ENCODE data around the gene GBA2.

GBA2 gene

GRCh38 chr9:35695943-35696401, 53.1 kb downstream of the GBA2 start:
- FAIRE-seq, result no peak
- DNase-seq (ENCODE audit: low spot score), result no peak

DNA sequence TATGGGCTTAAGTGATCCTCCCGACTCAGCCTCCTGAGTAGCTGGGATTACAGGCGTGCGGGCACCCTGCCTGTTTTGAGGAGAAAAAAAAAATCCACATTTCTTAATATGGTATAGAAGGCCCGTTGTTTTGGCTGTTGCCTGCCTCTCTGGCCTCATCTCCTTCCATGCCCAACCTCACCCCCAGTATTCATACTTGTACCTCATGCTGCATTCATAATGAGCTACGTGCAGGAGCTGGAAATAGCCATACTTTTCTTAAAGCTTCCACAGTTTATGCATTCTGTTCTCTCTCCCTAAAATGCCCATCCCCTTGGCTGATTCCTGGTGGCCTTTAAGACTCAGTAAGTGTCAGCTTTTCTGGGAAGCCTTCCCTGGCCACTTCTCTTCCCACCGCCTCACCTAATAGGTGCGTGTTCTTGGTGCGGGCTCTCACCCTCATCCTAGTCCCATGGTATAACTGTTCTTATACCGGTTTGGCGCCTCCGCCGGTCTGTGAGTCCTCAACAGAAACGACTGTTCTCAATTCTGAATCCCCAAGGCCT, 57.2 kb downstream of the GBA2 start:
- no peak for FAIRE-seq

DNA sequence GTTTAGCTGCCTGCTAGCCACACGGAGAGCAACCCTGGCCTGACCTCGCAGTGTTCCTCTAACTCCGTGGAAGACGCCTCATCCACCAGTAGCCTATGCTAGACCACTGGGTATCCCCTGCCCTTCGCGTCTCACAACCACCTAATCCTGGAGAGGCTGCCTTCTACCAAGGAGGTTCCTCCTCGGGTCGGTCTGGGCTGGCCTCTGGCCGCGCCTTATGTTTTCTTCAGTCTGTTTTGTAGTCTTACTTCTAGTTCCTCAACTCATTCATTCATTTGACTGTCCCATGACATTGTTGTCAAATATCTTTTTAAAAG, 57.7 kb downstream of the GBA2 start:
- DNase-seq (ENCODE audit: low spot score), result no peak
- no peak for FAIRE-seq

More for the DNA sequence above, 57.2 kb downstream of the GBA2 start:
- no peak for DNase-seq (ENCODE audit: low spot score)

DNA sequence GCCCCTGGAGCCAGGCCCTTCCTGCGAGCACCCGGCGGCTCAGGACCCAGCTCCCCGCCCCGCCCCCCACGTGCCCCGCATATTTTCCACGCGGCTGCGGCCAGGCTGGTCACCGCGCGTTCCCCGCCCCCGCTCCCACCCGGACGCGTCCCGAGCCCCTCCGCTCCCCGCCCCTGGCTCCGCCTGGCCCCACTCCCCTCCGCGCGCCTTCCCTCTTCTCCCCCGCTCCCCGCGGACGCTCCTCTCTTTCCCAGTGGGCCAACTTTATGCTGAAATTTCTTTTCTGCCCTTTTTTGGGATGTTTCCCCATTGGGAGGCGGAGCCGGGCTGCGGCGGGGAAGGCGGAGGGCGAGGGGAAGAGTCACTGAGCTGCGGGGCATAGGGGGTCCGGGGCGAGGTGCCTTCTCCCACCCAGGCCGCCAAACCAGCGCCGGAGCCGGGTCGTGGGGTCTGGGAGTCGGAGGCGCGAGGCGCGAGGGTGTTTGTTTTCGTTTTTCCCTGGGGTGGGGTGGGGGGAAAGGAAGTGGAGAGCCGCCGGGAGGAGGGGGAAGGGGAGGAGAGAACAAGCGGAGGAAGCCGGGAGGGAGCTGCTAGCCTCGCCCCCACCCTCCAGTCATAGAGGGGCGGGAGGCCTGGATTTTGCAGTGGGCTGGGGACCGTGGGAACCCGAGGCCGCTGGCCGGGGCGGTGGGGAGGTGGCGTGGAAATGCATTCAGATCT, 58.3 kb downstream of the GBA2 start:
- FAIRE-seq (no peak), DNase-seq (ENCODE audit: low spot score) (no peak)

- DNase-seq (ENCODE audit: low spot score) (no peak), FAIRE-seq (no peak)
Observed at GRCh38 chr9:35690294-35690613, 58.8 kb downstream of the GBA2 start.

DNA sequence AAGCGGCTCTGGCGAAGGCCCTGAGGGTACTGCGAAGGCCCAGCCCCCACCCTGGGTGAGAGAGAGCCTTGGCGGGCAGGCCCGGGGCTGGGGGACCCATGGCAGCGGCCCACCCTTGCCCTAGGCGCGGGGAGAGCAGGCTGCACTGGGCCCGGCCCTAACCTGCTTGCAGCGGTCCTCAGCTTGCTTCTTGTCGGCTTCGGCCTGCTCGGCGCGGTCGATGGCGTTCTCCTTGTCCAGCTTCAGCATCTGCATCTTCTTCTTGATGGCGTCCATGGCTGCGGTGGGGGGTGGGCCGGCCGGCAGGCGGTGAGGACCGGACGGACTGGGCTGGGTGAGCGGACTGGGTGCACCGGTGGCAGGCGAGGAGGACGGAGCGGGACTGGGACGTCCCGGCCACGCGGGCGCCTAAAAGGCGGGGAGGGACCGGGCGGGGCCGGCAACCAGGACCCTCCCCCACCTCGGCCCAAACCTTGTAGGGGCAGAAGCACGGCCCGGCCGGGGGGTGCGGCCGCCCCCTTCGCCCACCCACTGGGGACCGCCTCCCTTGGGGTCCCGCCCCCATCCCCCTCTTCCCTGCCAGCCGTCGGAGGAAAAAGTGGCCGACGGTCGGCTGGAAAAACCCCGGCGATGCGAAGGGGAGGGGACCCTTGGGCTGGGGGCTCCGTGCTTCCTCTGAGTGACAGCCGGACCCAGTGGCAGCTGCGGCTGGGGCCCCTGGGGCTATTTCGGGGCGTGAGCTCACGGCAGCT, 59.3 kb downstream of the GBA2 start, which contains the start of gene TPM2:
Gene TPM2 (minus strand): TSS at position 384 of the 752 bp plus-strand sequence. CDS start 108 bp downstream, at position 276.
- no peak for FAIRE-seq
- no peak for DNase-seq (ENCODE audit: low spot score)

DNA sequence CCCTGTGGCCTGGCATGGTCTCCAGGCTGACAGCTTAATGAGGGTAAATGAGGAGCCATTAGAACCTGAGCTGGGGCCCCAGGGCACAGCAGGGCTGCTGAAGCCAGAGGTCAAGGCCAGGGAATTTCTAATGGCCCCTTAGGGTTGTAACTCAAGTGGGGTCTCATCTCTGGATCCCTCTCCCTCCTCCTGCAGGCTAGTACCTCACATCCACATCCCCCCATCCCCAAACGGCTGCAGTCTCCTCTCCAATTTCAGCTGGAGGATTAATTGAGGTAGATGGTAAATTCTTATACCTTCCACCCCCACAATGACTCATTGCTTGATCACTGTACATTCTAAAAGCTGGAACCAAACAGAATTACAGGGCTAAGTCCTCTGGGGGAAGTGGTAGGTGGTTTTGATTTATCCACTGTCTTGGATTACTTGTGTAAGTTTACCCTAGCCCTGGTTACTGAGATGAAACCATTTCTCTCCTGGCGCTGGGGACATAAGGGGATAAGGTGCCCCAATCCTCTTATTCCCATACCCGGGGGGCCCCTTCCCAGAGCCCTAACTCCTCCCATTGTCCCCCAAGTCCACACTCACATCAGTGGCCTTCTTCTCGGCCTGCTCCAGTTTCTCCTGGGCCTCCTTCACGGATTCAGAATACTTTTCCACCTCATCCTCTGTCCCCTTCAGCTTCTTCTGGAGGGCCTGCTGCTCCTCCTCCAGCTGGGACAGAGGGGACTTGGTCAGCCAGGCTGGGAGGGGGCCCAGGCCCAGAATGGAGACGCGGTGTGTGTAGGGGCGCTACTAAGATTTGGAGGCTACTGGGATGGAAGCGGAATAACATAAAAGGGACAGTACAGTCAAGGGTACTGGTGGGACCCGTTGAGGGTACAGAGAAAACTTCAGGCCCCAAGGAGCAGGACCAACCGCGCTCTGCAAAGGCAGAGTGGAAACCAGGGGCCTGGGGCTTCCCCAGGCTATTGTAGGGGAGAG, 60.2 kb downstream of the GBA2 start:
- FAIRE-seq (peak; percentile 86), DNase-seq (ENCODE audit: low spot score) (peak; percentile 78)

DNA sequence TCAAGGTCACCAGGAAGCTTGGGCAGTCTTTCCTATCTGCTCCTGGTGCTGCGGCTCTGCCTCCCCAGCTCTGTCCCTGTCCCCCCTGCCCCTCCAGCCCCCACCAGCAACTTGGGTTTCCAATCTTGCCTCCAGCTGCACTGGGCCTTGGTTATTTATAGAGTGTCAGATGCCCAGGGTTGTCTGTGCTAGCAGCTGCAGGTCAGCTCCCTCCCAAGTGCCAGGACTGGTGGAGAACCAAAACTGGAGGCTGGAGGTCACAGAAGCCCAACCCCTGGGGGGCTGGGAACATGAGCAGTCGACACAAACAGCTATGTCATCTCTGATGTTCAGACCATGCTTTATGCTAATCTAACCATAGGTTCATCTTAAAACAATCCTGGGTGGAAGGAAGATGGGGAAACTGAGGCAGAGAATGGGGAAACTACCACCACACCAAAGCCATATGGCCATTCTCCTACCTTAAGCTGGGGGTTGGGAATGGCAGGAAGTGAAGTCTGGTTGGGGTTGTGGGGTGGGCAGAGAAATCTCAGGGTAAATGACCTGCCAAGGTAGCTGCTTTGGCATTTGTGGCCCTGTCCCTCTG, 61.0 kb downstream of the GBA2 start:
- FAIRE-seq, result no peak
- no peak for DNase-seq (ENCODE audit: low spot score)

- no peak for FAIRE-seq
- DNase-seq (ENCODE audit: low spot score), result no peak
Observed at GRCh38 chr9:35687306-35687705, 61.7 kb downstream of the GBA2 start.

All from RCC 7860 (cell line).